Activated T-cell treated with anti-CD3 and anti-CD28 coated beads, Interleukin-2, amount 50 U/mL, for 4 hours (primary cell): Measurements from ENCODE around the gene TSPAN5. TPM values are rescaled to one million over a fixed set of nuclear protein-coding genes. Genes with fewer than 3 reads are reported as not detected.

ENCODE experiments used
- ATAC-seq, 2 donors: fragments of 200-7000 bp; cut with Tn5 transposase; one replicate each; pipeline ENCODE4 v1.10.0; 2021
- DNase-seq: peaks from one replicate; pipeline ENCODE4 v3.0.0-alpha.2; 2020
- H3K27me3 Mint-ChIP-seq: one replicate; pipeline ENCODE4 v1.8.0; 2021; ENCODE audit warnings: low read depth, mixed read lengths
- H3K36me3 Mint-ChIP-seq: one replicate; pipeline ENCODE4 v1.8.0; 2022; ENCODE audit warnings: mixed read lengths; ENCODE audit not compliant: insufficient read depth
- H3K4me1 Mint-ChIP-seq: one replicate; pipeline ENCODE4 v1.8.0; 2021; ENCODE audit warnings: low read depth, mixed read lengths
- H3K4me3 Mint-ChIP-seq: one replicate; pipeline ENCODE4 v1.8.0; 2021; ENCODE audit warnings: mild to moderate bottlenecking, moderate library complexity, mixed read lengths
- H3K9me3 Mint-ChIP-seq: one replicate; pipeline ENCODE4 v1.8.0; 2021; ENCODE audit warnings: mixed read lengths
- total RNA-seq, 3 donors: library from RNA; stranded (reverse); gene quantifications; one replicate each; pipeline ENCODE4 v1.2.1, GENCODE V29; 2021

The TSPAN5 gene
- total RNA-seq, 3 donors from 2014 or later = 22.8 to 26.8 (median 23.8) TPM

- H3K9me3 Mint-ChIP-seq = no peaks in the 10 kb centered on the region
- ATAC-seq (no peak), DNase-seq (no peak)
- peaks cover 57% of the 10 kb centered on the region for H3K4me1 Mint-ChIP-seq
- no peaks in the 10 kb centered on the region for H3K27me3 Mint-ChIP-seq
- H3K36me3 Mint-ChIP-seq = peaks cover 2% of the 10 kb centered on the region
- peak overlapping the region; percentile 56 for H3K4me3 Mint-ChIP-seq
Measured at GRCh38 chr4:98643755-98644154, 14.7 kb downstream of the TSPAN5 start.

GRCh38 chr4:98642991-98643426 lies 15.4 kb downstream of the TSPAN5 start:
- Mint-ChIP-seq H3K4me1 (peaks cover 64% of the 10 kb centered on the region), H3K4me3 (no peak overlapping the region), H3K9me3 (no peaks in the 10 kb centered on the region), H3K27me3 (no peaks in the 10 kb centered on the region), H3K36me3 (peaks cover 2% of the 10 kb centered on the region)
- ATAC-seq = peak; percentile 68 to 79
- DNase-seq = no peak

DNA sequence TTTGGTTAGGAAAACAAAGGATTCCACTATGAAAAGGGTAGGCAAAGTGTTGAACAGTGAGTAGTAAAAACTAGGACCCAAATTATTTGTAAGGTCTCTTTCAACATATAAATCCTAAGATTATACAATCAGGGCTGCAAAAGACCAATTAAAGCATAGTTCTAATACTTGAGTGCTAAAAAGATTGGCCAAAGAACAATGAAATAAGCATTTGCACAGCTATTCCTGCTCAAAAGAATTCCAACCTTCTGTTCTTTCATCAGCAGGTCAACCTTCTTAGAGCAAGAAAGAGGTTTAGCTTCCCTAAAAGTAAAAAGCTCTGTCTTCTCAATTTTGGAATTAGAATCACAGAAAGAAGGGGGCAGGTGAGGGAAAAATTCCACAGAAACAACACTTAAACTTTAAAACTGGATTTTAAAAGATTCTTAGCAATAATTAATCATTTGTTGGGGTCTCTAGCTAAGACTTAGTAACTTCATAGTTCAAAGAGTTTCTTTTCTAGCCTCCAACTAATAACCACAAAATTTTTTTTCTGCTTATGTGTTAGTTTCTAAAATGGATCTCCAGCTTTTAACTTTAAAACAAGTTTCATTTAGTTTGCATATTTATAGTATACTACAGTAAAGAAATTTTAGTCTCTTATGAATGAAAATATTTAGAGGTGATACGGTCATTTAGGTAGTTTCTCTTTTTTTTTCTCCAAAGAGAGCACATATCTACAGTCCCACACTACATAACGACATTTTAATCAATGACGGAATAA lies 16.3 kb downstream of the TSPAN5 start:
- Mint-ChIP-seq H3K9me3 (no peaks in the 10 kb centered on the region), H3K27me3 (no peaks in the 10 kb centered on the region), H3K4me3 (no peak overlapping the region), H3K4me1 (peaks cover 62% of the 10 kb centered on the region), H3K36me3 (peaks cover 2% of the 10 kb centered on the region)
- no peak for ATAC-seq
- no peak for DNase-seq

DNA sequence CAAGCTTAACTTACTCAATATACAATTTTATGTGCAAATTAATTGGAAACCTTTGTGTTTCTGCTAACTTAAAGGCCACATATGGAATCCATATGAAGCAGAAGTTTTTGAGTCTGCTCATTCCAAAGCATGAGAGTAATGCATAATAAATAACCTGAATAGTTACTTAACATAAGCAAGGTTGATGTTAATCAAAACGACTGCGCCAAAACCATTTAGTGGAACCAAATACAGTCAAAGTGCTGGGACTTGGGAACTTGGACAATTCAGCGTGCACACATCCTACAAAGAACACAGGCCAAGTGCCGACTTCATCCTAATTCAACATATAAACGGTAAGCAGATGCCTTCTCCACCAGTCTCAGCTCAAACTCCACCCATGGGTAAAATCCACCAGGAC lies 17.0 kb downstream of the TSPAN5 start:
- Mint-ChIP-seq H3K4me3 (no peak overlapping the region), H3K4me1 (peaks cover 58% of the 10 kb centered on the region), H3K36me3 (peaks cover 2% of the 10 kb centered on the region), H3K9me3 (no peaks in the 10 kb centered on the region), H3K27me3 (no peaks in the 10 kb centered on the region)
- DNase-seq = no peak
- no peak for ATAC-seq

DNA sequence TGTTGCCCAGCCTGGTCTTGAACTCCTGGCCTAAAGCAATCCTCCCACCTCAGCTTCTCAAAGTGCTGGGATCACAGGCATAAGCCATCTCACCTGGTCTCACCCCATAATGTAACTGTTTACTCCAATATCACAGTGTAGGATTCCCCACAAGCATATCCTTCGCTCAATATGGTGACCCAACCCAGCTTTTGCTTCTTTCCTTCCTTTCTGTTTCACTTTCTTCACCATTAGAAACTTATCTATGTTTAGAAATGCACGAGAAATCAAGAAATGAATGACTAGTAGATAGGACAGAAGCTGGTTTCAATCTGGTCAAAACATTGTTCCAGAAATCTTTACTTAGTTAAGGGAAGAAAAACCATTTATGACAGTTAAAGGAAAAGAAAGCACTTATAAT lies 18.9 kb downstream of the TSPAN5 start:
- peaks cover 52% of the 10 kb centered on the region for H3K4me1 Mint-ChIP-seq
- H3K9me3 Mint-ChIP-seq = no peaks in the 10 kb centered on the region
- DNase-seq (no peak), ATAC-seq (peak; percentile 53 to 55)
- peak overlapping the region; percentile 59 for H3K4me3 Mint-ChIP-seq
- H3K27me3 Mint-ChIP-seq = no peaks in the 10 kb centered on the region
- peaks cover 2% of the 10 kb centered on the region for H3K36me3 Mint-ChIP-seq

GRCh38 chr4:98639108-98639507 lies 19.3 kb downstream of the TSPAN5 start:
- DNase-seq (no peak), ATAC-seq (no peak)
- H3K9me3 Mint-ChIP-seq = no peaks in the 10 kb centered on the region
- peaks cover 2% of the 10 kb centered on the region for H3K36me3 Mint-ChIP-seq
- no peaks in the 10 kb centered on the region for H3K27me3 Mint-ChIP-seq
- peaks cover 50% of the 10 kb centered on the region for H3K4me1 Mint-ChIP-seq
- H3K4me3 Mint-ChIP-seq = peak overlapping the region; percentile 59

- no peak for DNase-seq
- Mint-ChIP-seq H3K27me3 (no peaks in the 10 kb centered on the region), H3K4me1 (peaks cover 45% of the 10 kb centered on the region), H3K9me3 (no peaks in the 10 kb centered on the region), H3K4me3 (no peak overlapping the region), H3K36me3 (peaks cover 2% of the 10 kb centered on the region)
- ATAC-seq = no peak
Measured at GRCh38 chr4:98638661-98639060, 19.8 kb downstream of the TSPAN5 start.

GRCh38 chr4:98634061-98634460 lies 24.4 kb downstream of the TSPAN5 start:
- ATAC-seq (no peak), DNase-seq (no peak)
- H3K4me3 Mint-ChIP-seq = no peak overlapping the region
- H3K4me1 Mint-ChIP-seq = peaks cover 33% of the 10 kb centered on the region
- peaks cover 4% of the 10 kb centered on the region for H3K36me3 Mint-ChIP-seq
- H3K27me3 Mint-ChIP-seq = no peaks in the 10 kb centered on the region
- H3K9me3 Mint-ChIP-seq = no peaks in the 10 kb centered on the region

GRCh38 chr4:98633159-98633558 lies 25.3 kb downstream of the TSPAN5 start:
- Mint-ChIP-seq H3K4me3 (no peak overlapping the region), H3K36me3 (peaks cover 4% of the 10 kb centered on the region), H3K27me3 (no peaks in the 10 kb centered on the region), H3K9me3 (no peaks in the 10 kb centered on the region), H3K4me1 (peaks cover 26% of the 10 kb centered on the region)
- DNase-seq = no peak
- no peak for ATAC-seq

DNA sequence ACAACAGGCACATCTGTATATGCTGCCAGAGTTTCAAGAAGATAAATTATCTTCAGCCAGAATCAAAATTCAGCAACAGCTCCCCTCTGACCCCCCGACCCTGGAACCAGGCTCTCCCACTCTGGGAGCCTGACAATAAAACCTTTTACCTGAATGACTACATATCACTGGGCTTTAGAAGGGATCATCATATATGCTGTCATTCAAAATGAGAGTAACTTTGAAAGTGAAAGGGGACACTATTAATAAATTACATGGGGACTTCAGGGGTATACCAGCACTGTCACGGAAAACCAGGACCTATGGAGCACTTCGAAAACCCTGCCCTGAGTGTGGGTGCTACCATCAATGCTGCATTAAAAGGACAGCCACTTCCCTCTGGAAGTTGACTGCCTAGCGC lies 26.2 kb downstream of the TSPAN5 start:
- Mint-ChIP-seq H3K36me3 (peaks cover 5% of the 10 kb centered on the region), H3K4me3 (no peak overlapping the region), H3K4me1 (peaks cover 30% of the 10 kb centered on the region), H3K9me3 (no peaks in the 10 kb centered on the region), H3K27me3 (no peaks in the 10 kb centered on the region)
- no peak for DNase-seq
- ATAC-seq = no peak

DNA sequence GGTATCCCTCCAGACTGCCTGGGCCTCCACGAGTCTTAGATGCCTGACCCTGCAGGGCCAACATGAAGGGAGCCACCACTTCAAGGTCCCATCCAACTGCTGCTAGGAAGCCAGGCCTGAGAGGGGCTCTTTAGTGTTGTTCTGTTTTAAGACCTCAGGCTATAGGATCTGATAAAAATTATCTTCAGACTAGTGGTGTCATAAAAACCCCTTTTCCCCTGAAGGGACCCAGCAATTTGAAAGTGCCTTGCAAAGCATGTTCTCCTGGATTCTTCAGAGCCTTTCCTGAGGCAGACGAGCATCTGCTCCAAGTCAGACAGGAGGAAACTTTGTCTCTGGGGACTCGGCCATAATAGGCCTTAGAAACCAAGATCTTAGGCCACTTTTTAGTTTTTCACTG lies 26.9 kb downstream of the TSPAN5 start:
- ATAC-seq = no peak
- peaks cover 5% of the 10 kb centered on the region for H3K36me3 Mint-ChIP-seq
- peaks cover 38% of the 10 kb centered on the region for H3K4me1 Mint-ChIP-seq
- H3K9me3 Mint-ChIP-seq = no peaks in the 10 kb centered on the region
- no peak for DNase-seq
- no peaks in the 10 kb centered on the region for H3K27me3 Mint-ChIP-seq
- no peak overlapping the region for H3K4me3 Mint-ChIP-seq

GRCh38 chr4:98630737-98631454 lies 27.5 kb downstream of the TSPAN5 start:
- ATAC-seq (no peak), DNase-seq (no peak)
- Mint-ChIP-seq H3K36me3 (peaks cover 5% of the 10 kb centered on the region), H3K4me3 (no peak overlapping the region), H3K4me1 (peaks cover 41% of the 10 kb centered on the region), H3K27me3 (no peaks in the 10 kb centered on the region), H3K9me3 (no peaks in the 10 kb centered on the region)

DNA sequence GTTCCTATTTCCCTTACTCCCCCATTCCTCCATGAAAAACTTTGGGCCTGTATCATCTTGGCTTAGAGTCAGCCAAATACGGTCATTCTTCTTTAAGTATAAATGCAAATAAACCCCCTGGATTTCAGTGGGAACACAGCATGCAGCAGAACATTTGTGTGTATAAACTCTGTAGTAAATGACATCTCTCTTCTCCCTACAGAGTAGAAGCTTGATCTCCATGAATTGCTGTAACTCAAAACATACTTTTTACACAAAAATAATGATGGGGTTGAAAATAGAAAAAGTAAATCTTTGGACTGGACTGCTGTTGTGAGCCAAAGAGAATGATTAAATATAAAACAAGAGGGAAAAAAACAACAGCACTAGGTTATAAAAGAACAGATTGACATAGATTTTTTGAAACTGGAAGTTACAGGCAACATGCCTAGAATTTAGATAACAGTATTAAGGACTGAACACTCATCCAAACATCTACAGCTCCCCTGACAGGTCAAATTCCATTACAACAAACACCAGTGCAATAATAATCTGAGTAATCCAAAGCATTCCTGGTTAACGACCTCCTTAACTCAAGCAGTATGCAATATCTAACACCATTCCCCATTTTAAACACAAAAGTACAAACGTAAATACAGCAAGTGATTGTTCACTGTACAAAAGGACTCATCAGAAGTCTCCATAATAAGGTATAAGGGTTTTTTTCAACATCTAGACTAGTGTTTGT lies 30.7 kb downstream of the TSPAN5 start:
- Mint-ChIP-seq H3K27me3 (no peaks in the 10 kb centered on the region), H3K36me3 (peaks cover 4% of the 10 kb centered on the region), H3K9me3 (no peaks in the 10 kb centered on the region), H3K4me3 (no peak overlapping the region), H3K4me1 (peaks cover 59% of the 10 kb centered on the region)
- no peak for DNase-seq
- ATAC-seq = no peak

GRCh38 chr4:98626350-98626749 lies 32.1 kb downstream of the TSPAN5 start:
- DNase-seq (no peak), ATAC-seq (peak; percentile 60 to 62)
- peaks cover 57% of the 10 kb centered on the region for H3K4me1 Mint-ChIP-seq
- H3K36me3 Mint-ChIP-seq = peaks cover 1% of the 10 kb centered on the region
- H3K4me3 Mint-ChIP-seq = no peak overlapping the region
- H3K9me3 Mint-ChIP-seq = no peaks in the 10 kb centered on the region
- H3K27me3 Mint-ChIP-seq = no peaks in the 10 kb centered on the region
